GM12892 (cell line): Measurements from ENCODE around the gene GRID1.

Experiments used
- POLR2AphosphoS5 ChIP-seq: IDR thresholded peaks from 2 replicates; pipeline ENCODE4 v1.6.1; 2011; ENCODE audit warnings: low read depth, low read length, control low read depth
- TAF1 ChIP-seq: IDR thresholded peaks from 2 replicates; pipeline ENCODE4 v1.6.1; 2011; ENCODE audit warnings: low read depth, mild to moderate bottlenecking, control low read depth, low read length, borderline replicate concordance

DNA sequence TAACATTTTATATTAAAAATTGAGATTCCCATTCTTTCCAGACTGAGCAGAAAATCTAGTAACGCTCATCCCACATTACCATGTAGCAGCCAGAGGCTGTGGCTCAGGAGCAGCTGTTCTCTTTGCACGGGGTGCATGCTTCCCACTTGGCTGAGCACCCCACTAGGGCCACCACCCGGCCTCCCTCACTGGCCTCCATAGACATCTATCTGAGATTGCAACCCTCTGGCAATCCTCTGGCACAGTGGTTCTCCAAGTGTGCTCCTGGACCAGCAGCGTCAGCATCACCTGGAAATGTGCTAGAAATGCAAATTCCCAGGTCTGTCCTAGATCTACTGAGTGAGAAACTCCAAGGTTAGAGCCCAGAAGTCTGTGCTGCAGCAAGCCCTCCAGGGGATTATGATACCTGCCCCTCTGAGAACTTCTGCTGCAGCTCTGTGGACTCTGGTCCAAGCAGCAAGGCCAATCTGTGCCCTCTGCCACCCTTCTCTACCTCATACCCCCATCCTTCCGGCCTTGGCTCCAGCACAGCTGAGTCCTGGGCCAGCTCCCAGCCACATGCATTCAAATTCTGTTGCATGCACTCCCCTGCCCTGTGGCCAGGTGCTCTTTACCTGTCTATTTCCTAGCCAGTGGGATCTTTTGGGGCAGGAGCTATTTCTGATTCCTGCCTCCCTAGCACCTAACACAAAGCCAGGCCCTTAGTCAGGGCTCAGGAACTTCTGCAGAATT, 301.5 kb downstream of the GRID1 start:
- TF ChIP-seq POLR2AphosphoS5 (no peak), TAF1 (no peak)
